ENCODE data around the gene TAF1.
"Not testable (repeated sequence)": the region's sequence is repeated elsewhere in the genome, so short reads cannot be mapped to it uniquely, and the experiment has no call there.

TAF1 gene

DNA sequence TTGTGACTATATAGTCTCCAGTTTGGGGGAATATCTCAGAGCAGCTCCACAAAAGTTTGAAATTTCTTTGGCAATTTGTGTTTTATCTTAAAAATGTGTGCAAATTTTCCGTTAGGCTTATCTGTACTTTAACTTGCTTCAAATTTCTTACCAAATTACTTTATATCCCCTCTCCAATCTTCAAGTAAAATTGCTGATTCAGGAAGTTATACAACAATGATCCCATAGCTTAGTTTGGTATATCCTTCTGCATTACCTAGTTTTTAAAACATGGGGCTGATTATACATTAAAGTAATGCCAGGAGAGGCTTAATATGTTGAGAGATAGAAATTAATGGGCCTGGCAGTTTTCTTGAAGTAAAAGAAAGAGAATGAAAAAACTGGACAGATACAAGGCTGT lies 66.6 kb downstream of the TAF1 start:
- DNase-seq (ENCODE audit: low read depth): no peak

DNA sequence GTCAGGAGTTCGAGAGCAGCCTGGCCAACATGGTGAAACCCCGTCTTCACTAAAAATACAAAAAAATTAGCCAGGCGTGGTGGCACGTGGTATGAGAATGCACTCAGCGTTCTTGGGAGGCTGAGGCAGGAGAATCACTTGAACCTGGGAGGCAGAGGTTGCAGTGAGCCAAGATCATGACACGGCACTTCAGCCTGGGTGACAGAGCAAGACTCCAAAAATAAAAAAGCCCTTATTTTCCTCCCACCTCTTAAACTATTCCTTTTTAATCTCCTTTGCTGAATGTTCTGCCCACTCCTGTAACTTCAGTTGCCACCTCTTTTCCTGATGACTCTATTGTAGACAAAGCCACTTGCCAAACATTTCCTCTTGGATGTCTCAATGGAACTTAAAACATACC lies 72.6 kb downstream of the TAF1 start:
- DNase-seq (ENCODE audit: low read depth): no peak

- no peak for DNase-seq (ENCODE audit: low read depth)
These were observed 73.3 kb downstream of the TAF1 start for GRCh38 chrX:71439420-71439819.

- DNase-seq (ENCODE audit: low read depth): no peak
These were observed 73.7 kb downstream of the TAF1 start for GRCh38 chrX:71439896-71440295.

- no peak for DNase-seq (ENCODE audit: low read depth)
These were observed 74.2 kb downstream of the TAF1 start for GRCh38 chrX:71440401-71440800.

- not testable (repeated sequence) for DNase-seq (ENCODE audit: low read depth)
These were observed 75.7 kb downstream of the TAF1 start for GRCh38 chrX:71441809-71442208.

GRCh38 chrX:71450433-71451106 lies 84.4 kb downstream of the TAF1 start:
- DNase-seq (ENCODE audit: low read depth): no peak

GRCh38 chrX:71451518-71451917 lies 85.4 kb downstream of the TAF1 start:
- not testable (repeated sequence) for DNase-seq (ENCODE audit: low read depth)

DNA sequence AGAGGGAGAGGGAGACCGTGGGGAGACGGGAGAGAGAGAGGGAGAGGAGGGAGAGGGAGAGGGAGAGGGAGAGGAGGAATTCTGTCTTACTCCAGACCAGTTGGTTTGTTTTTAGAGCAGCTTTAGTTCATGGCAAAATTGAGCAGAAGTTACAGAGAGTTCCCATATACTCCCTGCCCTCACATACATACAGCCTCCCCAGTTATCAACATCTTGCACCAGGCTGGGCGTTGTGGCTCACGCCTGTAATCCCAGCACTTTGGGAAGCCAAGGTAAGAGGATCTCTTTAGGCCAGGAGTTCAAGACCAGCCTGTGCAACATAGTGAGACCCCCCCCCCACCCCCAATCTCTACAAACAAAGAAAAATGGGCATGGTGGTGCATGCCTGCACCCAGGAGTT lies 86.9 kb downstream of the TAF1 start:
- no peak for DNase-seq (ENCODE audit: low read depth)

DNA sequence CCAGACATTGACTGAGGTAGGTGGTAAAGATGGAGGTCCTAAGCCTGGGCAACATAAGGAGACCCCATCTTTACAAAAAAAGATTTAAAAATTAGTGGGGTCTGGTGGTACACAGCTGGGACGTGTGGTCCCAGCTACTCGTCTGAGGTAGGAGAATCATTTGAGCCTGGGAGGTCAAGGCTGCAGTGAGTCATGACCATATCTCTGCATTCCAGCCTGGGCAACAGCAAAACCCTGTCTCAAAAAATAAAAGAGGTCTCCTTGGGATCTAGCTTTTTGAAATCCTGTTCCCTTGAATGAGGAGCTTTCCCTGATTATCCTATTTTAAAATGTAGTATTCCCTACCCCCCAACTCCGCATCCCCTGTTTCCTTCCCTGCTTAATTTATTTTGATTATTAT lies 88.1 kb downstream of the TAF1 start:
- DNase-seq (ENCODE audit: low read depth): no peak

- no peak for DNase-seq (ENCODE audit: low read depth)
These were observed 92.7 kb downstream of the TAF1 start for GRCh38 chrX:71458866-71459265.

- no peak for DNase-seq (ENCODE audit: low read depth)
These were observed 98.8 kb downstream of the TAF1 start for GRCh38 chrX:71464968-71465367.

DNA sequence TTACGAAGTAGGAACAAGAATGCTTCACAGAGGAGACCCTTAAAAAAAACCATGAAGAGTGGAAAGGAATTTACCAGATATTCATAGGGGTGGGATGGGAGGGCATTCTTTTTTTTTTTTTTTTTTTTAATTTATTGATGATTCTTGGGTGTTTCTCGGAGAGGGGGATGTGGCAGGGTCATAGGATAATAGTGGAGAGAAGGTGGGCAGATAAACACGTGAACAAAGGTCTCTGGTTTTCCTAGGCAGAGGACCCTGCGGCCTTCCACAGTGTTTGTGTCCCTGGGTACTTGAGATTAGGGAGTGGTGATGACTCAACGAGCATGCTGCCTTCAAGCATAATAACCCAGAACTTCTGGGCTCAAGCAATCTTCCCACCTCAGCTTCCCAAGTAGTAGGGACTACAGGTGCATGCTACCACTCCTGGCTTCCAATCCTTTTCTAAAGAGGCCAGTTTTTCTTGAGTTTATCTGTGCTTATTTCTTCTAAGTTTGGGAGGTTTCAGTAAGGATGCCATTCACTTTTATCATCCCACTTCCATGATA lies 100.9 kb downstream of the TAF1 start:
- no peak for DNase-seq (ENCODE audit: low read depth)

GRCh38 chrX:71475785-71476540 lies 109.8 kb downstream of the TAF1 start:
- no peak for DNase-seq (ENCODE audit: low read depth)

DNA sequence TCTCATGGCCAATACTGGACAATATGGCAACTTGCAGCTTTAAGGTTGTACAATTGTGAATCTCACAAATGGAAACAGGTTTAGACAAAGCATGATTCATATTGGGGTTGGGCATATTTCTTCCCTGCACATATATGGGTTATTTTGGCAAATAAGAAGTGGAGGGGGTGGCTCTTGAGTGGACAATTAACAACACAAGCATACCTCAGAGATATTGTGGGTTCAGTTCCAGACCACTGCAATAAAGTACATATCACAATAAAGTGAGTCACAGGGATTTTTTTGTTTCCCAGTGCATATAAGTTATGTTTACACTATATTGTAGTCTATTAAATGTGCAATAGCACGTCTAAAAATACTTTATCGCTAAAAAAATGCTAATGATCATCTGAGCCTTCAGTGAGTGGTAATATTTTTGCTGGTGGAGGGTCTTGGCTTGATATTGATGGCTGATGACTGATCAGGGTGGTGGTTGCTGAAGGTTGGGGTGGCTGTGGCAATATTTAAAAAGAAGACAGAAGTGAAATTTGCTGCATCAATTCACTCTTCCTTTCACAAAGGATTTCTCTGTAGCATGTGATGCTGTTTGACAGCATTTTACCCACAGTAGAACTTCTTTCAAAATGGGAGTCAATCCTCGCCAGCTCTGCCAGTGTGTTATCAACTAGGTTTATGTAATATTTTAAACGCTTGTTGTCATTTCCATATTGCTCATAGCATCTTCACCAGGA lies 116.2 kb downstream of the TAF1 start:
- DNase-seq (ENCODE audit: low read depth): no peak

DNA sequence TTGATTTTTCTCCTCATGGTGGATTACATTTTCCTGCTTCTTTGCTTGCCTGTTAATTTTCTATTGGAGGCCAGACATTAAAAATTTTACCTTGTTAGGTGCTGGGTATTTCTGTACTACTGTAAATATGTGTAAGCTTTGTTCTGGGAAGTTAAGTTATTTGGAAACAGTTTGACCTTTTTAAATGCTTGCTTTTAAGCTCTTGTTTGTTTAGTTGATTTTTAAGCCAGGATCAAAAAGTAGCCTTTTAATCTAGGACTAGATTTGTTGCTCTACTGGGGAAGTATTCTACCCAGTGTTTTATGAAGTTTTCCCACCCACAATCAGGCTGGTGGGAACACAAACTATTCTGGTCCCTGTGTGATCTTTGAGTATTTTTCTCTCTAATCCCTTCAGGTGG lies 121.7 kb downstream of the TAF1 start:
- no peak for DNase-seq (ENCODE audit: low read depth)

DNA sequence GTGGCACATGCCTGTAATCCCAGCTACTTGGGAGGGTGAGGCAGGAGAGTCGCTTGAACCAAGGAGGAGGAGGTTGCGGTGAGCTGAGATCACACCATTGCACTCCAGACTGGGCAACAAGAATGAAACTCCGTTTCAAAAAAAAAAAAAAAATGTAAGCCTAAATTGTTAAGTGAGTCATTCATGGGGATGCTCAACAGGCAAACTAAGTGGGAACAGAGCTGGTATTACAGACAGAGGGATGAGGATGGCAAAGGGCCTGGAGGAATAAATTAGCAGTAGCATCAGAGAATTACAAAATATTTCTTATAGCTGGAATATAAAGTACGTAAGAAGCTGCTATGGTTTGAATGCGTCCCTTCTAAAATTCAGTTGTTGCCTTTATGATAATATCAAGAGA lies 123.4 kb downstream of the TAF1 start:
- DNase-seq (ENCODE audit: low read depth): no peak

DNA sequence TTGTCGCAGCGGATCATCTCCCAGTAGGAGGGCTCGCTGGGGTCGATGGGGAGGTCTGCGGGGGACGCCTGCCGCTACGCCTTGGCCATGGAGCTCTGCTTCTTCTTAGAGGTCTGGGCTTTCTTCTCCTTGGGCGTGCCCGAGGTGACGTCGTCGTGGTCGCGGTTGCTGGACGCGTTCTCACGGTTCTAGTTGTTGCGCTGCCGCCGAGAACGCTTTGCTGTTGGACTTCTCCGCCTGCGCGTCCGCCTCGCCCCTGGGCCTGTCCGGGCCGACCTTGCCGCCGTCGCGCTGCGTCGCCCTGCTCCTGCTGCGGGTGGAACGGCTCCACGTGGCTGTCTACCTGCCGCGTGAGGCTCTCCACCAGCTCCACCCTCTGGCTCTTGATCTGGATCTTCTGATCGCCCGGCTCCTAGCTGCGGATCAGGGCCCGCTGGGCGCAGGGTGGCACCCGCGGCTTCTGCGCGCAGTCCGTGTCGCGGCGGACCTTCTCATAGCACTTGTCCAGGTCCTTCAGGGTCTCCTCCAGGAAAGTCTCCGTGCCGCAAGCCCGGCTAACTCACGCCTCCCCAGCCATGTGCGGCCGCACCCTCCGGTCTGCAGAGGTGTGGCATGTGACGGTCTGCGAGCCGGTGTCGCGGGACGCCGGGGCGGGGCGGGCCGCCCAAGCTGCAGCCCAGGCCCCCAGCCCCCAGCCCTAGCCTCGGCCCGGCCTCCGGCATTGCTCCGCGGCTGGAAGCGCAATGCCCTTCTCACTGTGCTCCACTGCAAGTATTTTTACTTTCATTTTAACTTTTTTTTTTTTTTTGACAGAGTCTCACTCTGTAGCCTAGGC lies 126.3 kb downstream of the TAF1 start:
- DNase-seq (ENCODE audit: low read depth): no peak

GRCh38 chrX:71493111-71493613 lies 127.0 kb downstream of the TAF1 start:
- no peak for DNase-seq (ENCODE audit: low read depth)

DNA sequence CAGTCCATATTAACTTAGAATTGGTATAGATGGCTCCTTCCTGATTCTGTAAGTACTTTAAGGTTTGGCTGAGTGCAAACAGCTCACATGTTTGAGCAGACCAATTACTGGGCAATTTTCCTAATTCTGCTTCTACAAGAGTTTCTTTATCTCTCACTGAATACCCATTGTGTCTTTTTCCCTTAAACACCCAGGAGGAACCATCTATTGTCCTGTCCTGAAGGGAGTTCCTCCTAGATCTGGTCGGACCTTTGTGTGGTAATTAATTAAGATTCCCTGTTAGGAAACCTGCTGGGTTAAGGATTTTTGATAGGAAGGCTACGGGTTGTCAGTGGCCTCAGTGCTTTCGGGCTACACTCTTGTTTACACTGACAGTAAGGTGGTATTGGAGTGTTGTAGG lies 129.8 kb downstream of the TAF1 start:
- DNase-seq (ENCODE audit: low read depth): not testable (repeated sequence)

GRCh38 chrX:71496476-71496875 lies 130.3 kb downstream of the TAF1 start:
- no peak for DNase-seq (ENCODE audit: low read depth)

- DNase-seq (ENCODE audit: low read depth): not testable (repeated sequence)
These were observed 135.9 kb downstream of the TAF1 start for GRCh38 chrX:71502080-71502479.
